ENCODE measurements around the gene PDE8B.

The PDE8B gene

DNA sequence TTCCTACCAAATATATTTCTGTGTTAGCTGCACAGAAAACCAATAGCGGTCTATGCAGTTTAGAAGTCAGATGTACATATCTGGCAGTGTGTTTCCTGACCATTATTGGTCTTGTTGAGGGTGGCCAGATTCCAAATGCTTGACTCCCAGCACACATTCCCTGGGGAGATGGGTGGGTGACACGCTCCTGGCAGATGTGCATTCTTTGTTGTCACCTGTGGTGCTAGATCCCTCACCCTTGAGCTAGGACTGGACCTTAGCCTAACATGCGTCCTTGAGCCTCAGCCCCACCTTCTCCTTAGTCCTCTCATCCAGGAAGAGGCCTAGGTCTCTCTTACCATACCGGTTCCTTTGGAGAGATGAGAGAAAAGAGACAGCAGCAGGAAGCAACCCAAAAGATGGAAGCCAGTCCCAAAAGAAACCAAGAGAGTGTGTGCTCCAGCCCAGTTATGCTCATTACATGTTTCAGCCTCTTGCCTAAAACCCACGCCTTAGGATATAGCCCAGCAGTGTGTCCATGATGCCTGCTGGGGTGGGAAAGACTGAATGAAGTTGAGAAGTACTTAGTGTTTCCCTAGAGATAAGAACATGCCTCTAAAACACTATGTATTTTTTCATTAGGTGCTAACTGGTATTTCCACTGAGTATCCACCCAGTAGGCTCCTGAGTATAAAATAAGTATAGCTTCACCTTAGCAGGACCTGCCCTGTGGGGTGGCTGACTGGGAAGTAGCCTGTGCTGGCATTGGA, 116.7 kb downstream of the PDE8B start:
- no peak for DNase-seq

DNA sequence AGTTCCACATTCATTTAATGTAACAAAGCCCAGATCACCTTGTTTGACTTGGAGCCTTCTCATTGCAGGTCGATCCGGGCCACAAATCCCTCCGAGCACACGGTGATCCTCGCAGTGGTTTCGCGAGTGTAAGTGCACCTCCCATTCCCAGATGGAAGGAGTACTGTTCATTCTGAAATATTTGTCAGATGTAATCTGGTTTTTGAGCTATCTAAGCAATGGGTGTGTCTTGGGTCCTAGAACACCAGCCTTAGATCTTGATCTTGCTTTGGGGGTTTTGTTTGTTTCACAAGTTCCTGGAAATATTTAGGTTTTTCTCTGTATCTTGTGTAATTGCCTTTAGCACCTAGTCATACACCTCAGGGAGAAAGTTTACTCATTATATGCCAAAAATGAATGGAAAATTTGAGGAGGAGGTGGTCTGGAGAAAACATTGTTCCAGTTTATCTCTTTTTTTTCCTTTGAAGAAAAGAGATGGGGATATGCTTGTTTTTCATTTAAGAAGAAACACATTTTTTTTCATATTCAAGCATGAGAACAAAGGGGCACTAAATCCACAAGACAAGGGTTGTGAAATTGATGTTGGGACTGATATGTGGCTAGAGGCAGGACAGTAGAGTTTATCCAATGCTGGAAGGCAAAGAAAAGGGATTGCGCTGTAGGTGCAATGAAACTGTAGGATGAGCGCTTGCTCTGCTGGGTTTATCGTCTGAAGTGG, 118.6 kb downstream of the PDE8B start:
- DNase-seq, result no peak

DNA sequence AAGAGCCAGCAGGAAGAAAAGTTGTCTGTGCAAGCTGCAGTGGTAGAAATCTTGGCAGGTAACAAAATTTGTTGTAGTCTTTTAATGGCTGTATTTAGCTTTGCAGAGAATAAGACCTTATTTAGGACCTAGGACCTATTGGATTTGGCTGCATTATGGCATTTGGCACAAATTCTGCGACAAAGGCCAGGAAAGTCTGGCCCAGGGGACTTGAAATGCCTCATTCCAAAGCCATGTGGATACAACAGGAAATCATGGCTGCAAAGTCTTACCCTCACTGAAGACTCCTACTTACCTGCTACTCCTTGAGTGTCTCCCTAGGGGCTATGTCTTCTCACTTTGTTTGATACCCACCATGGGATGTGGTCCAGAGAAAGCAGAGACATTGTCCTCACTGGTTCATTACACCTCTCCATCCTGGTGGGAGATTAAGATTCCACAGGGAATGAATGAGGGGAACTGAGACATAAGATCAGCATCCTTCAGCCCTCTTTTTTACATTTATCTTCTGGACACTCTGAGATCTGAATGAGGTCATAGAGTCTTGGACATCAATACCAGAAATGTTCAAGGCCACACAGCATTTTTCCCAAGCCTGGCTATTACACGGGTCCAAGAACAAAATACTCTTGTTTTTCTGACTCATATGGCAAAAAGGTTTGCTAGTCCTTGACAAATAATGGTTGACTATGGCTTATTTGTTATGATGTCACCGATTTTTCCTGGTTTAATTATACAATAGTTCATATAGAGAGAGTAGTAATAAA, 119.4 kb downstream of the PDE8B start:
- no peak for DNase-seq

DNA sequence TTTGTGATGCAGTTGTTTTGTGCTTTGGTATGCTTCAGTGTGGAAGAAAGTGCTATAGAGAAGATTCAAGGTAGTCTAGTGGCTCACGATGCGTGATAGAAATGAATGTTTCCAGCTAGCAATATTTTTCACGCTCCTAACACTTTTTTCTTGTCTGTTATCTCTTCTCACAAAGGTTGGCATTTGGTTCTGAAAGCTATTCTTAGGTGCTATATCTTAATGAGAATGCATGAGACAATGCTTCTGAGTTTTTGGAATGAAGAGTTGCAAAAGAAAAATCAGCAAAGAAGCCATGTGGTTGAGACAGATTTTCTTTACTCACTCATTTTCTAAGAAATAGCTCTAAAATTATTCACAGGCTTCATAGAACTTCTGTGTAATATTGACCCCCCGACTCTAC, 122.6 kb downstream of the PDE8B start:
- no peak for DNase-seq

DNA sequence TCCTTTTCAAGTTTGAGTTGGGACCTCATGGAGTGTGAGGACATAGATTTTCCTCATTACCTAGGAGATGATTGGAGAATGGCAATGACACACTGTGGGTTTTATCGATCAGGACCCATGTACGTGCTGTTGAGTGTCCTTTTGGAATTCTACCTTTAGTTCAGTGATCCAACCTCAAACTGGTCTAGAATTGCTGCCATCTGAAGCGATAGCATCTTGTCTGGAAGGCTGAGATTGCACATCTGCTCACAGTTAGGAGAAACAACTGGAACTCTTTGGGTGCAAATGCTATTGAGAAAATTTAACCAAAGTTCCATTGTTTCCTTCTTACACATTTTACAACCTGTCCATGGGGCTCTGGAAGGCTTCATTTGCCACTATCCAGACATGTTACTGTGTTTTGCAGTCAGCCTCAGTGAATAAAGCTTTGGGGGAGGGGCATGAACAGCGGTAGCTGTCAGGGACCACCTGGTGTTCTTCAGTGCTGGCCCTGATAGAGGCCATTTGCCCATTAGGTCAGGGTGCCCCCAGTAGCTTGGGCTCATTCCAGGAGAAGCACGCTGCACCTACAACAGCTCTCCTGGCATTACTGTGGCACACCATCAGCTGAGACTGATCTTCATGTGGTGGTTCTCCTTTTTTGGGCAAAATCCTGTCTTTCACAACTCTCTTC, 123.1 kb downstream of the PDE8B start:
- no peak for DNase-seq

DNA sequence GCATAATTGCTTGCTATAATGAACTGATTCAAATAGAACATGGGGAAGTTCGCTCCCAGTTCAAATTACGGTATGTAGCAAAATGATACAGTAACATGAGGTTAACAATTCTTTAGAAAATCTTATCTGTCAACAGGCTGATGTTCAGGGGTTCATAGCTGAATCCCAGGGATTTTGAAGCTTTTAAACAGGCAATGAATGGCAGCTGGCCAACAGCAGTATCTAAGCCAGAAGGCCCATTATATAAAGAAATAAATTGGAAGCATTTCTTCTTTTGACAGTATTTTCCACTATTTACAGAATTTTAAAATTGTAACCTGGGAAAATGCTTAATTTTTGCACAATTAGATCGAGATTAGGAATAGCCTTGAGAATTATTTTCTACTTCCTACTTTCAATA, 126.8 kb downstream of the PDE8B start:
- no peak for DNase-seq

DNA sequence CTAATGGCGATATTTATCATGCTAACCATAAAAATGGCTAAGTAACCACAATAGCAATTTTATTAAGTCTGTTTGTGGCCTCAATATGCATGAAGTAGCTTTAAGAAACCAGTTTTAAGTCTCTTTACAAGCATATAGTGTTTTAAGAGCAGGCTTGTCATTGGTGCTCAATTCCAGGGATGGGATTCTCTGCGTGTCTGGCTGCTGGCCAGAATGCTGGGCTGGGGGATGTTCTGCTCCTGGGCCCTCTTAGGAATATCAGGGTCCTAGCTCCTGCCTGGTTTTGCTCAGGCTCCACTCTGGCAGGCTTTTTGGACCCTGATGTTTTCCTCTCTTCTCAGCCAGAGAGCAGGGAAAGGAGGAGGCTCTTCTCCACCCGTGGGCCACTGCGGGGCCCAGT, 127.2 kb downstream of the PDE8B start:
- peak; percentile 59 for DNase-seq

DNA sequence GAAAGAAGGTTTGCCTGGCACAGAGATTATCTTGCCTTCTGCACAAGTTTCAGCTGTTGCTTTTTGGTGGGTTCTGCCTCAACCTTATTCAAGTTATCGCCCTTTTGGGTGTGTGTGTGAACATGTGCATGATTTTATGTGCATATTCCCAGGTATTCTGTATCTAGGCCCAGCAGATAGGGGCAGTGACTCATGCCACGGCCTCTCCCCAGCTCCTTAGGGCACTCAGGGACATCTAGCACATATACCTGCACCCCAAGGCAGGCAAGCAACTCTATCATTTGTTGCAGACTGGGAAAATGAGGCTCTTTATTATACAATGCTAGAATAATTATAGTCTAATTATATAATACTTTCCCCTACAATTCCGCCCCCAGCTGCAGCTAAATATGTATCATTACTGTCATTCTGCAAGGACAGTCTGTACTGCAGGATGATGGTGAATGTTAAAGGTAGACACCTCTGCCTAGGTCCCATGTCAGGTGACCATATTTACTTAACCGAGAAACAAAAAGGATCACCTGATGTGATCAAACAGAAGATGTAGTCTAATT, 128.9 kb downstream of the PDE8B start:
- DNase-seq, result no peak

DNA sequence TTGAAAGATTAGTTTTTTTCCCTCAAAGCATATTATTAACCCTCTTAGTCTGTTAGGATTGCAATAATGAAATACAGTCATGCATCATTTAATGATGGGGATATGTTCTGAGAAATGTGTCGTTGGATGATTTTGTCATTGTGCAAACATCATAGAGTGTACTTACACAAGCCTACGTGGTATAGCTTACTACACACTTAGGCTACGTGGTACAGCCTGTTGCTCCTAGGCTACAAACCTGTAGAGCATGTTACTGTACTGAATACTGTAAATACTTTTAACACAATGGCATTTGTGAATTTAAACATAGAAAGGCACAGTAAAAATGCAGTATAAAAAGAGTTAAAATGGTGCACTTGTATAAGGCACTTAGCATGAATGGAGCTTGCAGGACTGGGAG, 132.7 kb downstream of the PDE8B start:
- no peak for DNase-seq

DNA sequence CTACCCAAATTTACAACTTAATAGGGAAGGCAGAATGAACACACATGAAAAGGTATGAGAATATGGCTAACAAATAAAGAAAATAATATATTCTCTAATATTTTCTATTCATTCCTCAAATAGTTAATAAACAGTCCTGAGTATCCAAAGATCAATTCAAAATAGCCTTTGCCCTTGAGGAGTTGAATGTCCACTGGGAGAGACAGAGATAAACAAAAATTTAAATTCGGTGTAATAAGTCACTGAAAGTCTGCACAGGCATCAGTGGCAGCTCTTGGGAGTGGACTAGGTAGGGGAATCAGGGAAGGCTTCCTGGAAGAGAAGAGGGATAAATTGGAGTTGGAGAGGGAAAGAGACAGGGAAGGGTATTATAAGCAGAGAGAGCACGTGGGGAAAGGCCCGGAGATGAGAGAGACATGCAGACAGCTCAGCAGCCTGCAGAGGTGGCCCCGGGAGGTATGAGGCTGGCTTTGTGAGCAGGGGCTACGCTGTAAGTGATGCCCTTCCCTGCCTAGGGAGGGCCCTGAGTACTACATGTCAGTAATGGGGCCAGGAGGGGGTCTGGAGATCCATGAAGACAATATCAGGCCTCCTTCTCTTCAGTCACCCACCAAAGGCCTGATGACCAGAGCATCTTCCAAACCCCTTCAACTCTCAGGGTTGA, 137.1 kb downstream of the PDE8B start:
- no peak for DNase-seq

DNA sequence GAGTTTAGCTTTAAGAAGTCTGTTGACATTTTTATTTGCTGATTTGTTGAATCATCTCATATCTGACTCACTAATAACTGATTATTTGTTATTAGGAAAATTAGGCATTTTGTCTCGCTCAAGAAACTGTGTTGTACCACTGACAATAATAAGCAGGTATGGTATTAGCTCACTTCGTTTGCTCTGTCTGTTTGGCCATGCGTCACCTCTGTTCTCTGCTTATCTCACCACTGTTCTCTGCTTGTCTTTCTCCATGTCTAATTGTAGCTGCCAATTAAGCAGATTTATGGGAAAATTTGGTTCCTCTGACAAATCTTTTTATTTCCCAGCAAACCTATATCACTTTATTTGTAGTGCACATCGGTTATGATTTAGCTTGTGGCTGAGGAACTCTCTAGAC, 142.8 kb downstream of the PDE8B start:
- DNase-seq, result no peak

DNA sequence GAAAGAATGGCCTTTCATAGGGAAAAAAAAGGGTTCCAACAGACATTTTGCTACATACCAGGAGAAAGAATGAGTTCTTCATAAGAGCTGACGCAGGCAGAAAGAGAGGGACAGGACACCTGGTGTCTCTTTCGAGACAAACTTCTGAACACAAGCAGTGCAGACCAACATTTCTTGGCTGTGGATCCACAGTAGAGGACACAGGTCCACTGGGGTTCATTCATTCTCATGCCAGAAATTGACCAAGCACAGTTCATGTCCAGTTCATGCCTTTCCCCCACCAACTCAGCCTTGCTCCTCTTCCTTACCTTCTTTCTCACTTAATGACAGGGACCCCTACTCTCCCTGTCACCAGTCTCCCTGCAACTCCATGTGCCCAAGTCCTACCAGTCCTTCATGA, 144.0 kb downstream of the PDE8B start:
- DNase-seq, result no peak

DNA sequence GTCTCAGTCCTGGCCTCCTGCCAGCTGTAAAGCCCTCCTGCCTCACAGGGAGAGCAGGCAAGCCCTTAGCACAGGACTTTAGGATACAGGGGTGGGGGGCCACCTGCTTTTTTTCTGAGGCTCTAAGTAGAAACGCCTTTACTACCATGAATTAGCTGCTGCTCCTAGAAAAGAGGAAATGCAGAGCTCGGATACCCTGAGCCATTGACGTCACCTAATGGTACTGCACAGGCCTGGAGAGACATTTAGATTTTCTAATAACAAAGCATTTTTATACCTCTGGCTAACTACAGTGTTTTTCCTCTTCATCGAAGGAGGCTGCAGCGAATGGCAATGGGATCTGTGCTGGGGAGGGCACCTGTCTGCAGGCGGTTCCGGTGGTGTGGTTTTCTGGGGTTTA, 144.6 kb downstream of the PDE8B start:
- DNase-seq, result no peak

DNA sequence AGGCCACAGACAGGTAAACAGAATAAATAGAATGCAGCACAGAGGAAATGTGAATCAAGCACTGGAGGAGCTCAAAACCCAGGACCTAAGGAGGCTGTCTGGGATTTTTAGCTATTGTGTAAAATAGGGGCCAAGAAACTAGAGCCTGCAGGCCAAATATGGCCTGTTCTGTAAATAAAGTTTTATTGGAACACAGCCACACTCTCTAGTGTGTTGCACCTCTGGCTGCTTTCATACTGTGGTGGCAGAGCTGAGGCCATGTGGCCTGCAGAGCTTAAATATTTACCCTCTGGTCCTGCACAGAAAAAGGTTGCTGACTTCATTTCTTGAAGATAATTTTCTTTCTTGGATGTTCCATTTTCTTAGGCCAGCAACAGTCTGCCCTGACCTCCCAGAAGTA, 145.3 kb downstream of the PDE8B start:
- DNase-seq, result no peak

DNA sequence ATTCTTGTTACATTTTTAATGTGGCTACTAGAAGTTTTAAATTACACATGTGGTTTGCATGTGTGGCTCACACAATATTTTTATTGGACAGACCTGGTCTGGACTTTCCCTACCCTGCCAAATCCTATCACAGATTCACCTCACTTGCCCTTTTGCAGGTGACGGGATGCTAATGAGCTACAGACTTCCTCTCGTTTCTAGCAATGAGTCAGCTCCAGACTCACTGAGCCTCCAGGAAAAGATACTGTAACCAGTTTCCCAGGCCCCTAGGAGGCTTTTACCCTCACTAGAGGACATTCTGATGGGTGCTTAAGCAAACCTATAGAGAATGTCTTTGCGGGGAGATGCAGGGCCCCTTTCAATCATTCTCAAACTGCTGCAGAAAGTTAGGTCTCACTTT, 146.3 kb downstream of the PDE8B start:
- no peak for DNase-seq

DNA sequence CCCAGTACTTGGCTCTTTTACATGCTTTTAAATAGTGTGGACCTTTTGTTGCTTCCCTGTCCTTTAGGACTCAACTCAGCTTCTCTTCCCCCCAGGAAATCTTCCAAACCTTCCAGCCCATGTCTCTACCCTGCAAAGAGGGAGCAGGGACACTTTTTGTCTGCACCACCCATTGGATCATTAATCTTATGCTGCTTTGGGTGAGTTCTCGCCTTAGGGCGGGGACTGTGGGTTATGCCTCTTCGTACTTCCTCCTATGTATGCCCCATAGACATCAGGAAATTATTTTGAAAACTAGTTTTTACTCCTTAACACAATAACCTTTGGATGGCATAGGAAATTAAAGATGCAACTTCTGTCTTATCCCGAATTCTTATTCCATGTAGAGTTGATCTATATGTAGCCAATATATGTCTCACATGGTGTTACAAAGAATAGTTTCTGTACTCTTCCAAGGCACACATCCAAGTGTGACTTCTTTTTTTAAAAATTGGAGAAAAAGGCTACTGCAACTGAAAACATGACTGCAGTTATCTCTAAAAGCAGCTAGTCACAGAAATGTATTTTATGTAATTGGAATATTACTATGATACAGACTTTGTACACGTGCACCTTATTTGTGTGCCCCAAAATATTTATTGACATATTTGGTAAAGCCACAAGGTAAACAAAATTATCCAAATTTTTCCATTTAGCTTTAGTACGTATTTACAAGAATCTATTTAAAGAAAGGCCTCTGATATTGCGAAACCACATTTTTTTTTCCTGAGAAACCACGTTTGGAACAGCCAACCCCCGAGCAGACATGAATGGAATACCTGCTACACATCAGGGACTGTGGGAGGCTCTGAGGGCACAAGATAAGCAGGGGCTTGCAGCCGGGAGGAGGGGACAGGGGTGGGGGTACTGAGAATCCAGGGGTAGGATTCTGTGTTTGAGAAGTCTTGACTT, 148.1 kb downstream of the PDE8B start:
- no peak for DNase-seq

DNA sequence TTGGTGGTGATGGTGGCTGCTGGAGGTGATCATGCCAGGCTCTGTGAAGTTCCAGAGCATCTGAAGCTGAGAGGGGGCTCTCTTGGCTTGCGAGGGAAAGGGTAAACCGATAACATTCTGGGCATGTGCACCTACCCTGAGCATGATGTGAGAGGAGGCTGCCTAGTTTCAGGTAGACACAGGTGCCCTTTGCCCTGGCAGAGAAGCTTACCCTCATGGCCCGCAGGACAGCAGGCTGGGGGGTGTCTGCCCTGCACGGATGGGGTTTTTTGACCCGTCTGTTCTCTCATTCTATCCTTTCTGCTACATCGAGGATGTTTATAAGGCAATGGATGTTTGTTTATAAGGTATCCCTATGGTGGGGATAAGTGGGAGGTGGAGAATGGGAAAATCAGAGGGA, 148.8 kb downstream of the PDE8B start:
- DNase-seq, result no peak

DNA sequence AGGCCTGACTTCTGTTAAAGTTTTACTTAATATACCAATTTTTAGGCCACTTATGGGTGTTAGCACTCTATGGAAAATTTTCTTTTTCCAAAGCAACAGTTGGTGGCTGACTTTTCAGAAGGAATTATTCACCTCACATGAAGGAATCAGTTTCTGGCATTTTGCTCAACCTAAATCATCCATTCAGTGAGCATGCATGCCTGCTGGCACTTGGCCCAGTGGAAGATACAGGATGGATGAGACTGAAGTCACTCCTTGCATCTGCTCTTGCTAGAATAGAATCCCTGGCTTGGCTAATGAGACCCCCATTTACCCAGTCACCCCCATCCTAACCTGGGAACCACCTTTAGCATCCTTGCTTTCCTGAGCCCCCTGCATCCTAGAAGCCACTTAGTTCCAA, 149.9 kb downstream of the PDE8B start:
- no peak for DNase-seq

DNA sequence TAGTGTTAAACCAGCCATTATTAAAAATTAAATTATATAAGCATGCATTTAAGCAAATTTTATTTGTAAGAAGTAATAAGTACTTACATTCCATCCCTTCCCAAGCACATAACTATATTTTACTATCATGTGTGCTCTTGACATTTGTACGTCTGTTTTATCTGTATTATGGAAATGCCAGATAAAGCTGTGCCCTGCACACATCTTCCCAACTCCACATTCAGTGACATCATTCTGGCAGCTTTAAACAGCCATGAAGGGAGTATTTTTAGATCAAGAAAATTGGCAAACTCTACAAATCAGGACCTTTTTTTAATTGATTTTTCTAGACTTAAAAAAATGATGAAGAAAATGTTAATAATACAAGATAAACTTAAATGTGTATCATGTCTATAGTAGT, 150.5 kb downstream of the PDE8B start:
- DNase-seq, result no peak

DNA sequence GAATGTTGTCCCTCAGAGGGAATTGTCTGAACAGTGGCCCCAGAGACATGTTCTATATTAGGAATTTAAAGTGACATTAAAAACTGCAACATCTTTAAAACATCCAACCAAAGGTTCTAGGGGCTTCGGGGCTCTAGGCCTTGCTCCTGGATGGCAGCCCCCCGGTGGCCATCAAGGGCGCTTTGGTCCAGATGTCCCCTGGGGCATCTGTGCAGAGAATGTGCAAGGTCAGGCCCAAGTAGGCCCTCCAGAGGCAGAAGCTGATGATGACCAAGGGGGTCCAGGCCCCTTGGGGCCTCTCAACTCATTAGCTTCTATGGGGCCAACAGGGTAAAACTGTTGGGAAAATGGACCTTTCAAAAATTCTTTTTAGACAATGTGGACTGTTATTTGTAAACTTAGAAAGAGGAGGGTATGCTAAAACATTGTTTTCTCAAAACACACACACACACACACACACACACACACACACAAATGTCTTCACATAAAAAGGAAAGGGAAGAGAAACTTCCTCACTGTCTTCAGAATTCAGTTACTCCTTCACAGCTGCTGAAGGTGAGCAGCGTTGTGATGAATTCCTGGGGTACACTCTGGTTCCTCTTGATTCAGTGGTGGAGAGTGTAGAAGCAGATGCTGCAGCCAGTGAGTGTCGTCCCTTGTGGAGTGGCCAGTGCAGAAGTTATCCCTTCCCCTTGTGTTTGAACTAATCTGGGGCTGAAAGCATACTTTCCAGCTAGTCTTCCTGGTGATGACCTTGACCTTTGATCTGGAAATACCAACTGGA, 156.4 kb downstream of the PDE8B start:
- no peak for DNase-seq
